Epithelial cell of prostate (primary cell): ENCODE measurements around the gene RASIP1.
"Not testable (repeated sequence)": the region's sequence is repeated elsewhere in the genome, so short reads cannot be mapped to it uniquely, and the experiment has no call there.

Experiments
- DNase-seq: peaks from one replicate; pipeline ENCODE4 v3.0.0-alpha.2; 2011; ENCODE audit warnings: low read depth, low spot score
- H3K27ac ChIP-seq: fragments of 450-650 bp; 2 replicates; pipeline ENCODE4 v1.5.1; 2017; ENCODE audit warnings: mild to moderate bottlenecking

Gene RASIP1

DNA sequence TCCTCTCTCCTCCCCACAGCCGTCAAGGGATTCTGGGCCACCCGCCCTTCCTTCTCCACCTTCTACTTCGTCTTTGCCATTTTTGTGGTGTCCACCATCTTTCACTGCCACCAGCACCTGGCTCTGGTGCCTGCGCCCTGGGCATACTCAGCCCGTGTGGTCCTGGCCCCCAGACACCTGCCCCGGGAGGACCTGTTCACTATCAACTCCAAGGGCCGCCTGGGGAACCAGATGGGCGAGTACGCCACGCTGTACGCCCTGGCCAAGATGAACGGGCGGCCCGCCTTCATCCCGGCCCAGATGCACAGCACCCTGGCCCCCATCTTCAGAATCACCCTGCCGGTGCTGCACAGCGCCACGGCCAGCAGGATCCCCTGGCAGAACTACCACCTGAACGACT, 60.4 kb downstream of the RASIP1 start:
- not testable (repeated sequence) for H3K27ac ChIP-seq, DNase-seq

GRCh38 chr19:48678201-48678600, 62.2 kb downstream of the RASIP1 start:
- DNase-seq, result no peak
- H3K27ac ChIP-seq, result no peak overlapping the region

GRCh38 chr19:48676887-48677286, 63.5 kb downstream of the RASIP1 start:
- H3K27ac ChIP-seq, result no peak overlapping the region
- DNase-seq, result peak; percentile 55

GRCh38 chr19:48676487-48676886, 63.9 kb downstream of the RASIP1 start:
- DNase-seq, result no peak

GRCh38 chr19:48674921-48675824, 65.2 kb downstream of the RASIP1 start:
- no peak overlapping the region for H3K27ac ChIP-seq
- DNase-seq, result no peak

More at GRCh38 chr19:48676487-48676886, 63.9 kb downstream of the RASIP1 start:
- H3K27ac ChIP-seq, result no peak overlapping the region

GRCh38 chr19:48674216-48674809, 66.1 kb downstream of the RASIP1 start:
- H3K27ac ChIP-seq, result no peak overlapping the region
- DNase-seq, result no peak

- no peak for DNase-seq
- no peak overlapping the region for H3K27ac ChIP-seq
These were observed 66.8 kb downstream of the RASIP1 start for GRCh38 chr19:48673436-48674100.

DNA sequence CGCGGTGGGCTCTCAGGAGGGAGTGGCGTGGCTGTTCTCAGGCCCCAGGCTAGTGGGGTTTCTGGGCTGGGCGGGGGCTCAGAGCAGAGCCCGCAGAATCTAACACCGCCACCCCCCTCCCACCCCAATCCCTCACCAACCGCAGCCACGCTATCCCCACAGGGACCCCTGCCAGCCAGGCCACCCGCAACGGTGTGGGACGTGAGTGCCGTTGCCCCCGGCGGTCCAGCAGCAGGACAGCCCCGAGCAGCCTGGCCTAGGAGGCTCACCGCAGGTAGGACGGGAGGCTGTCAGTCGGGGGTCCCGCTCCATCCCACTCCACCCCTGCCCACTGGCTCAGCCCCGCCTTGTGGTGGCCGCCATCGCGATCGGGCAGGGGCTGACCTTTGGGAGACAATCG, 67.4 kb downstream of the RASIP1 start, which contains the start of gene NTN5:
Gene NTN5, minus strand, starts transcription at position 24 of the 400 bp plus-strand sequence. CDS start 2,031 bp downstream, outside the sequence.
- no peak for DNase-seq
- H3K27ac ChIP-seq, result no peak within 1 kb of the TSS

- H3K27ac ChIP-seq, result no peak overlapping the region
- DNase-seq, result no peak
These were observed 68.9 kb downstream of the RASIP1 start for GRCh38 chr19:48671446-48671995.

- H3K27ac ChIP-seq, result no peak overlapping the region
- DNase-seq, result no peak
These were observed 69.5 kb downstream of the RASIP1 start for GRCh38 chr19:48670699-48671445.
